HG02610 (cell line): ENCODE data around the gene KL.

Source experiments
- ATAC-seq: cut with Tn5 transposase; IDR thresholded peaks from one replicate; pipeline ENCODE4 v1.9.1; 2021; ENCODE audit warnings: mild to moderate bottlenecking, moderate library complexity; ENCODE audit not compliant: unreplicated experiment

The KL gene

GRCh38 chr13:33109271-33109697 is 93.1 kb downstream of the KL start:
- ATAC-seq = peak; percentile 36

- ATAC-seq = no peak
Measured at GRCh38 chr13:33109801-33110200, 93.6 kb downstream of the KL start.

DNA sequence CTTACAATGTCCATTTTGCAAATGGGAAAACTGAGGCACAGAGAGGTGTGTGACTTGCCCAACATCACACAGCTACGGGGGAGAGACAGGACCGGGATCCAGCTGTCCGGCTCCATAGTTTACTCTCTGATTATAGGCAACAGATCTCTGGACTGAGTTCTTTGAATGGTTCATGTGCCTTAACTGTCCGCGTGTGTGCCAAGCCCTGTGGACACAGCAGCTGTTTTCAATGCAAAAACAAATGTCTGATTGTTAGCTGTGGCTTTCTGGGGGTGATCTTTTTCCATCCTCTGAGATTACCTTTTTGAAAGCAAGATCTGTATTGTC is 94.1 kb downstream of the KL start:
- no peak for ATAC-seq

- peak; percentile 47 for ATAC-seq
Measured at GRCh38 chr13:33110713-33111413, 94.6 kb downstream of the KL start.

- ATAC-seq = peak; percentile 6
Measured at GRCh38 chr13:33111414-33112110, 95.3 kb downstream of the KL start.

GRCh38 chr13:33112766-33113165 is 96.5 kb downstream of the KL start:
- ATAC-seq = no peak

GRCh38 chr13:33114146-33114545 is 97.9 kb downstream of the KL start:
- ATAC-seq = no peak

DNA sequence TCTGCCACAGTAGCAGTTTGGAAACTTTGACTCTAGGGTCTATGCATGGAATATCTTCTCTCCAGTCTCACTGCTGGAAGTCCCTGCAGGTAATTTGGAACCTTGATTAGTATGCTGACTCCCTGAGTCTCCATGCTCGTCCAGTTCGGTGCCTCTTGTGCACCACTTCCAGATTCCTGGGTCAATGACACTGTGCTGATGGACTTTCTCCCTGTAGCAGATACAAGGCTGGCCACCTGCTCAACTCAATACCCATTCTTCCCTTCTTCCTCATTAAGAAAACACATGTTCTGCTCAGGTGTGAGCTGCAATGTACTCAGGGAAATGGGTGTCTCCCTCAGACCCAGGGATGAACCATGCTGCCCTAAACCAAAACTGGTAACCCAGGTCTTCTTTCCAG is 99.1 kb downstream of the KL start:
- ATAC-seq = no peak
